ENCODE measurements around the gene DRG1. TPM values are rescaled to one million over a fixed set of nuclear protein-coding genes. Genes with fewer than 3 reads are reported as not detected.

Gene DRG1
- total RNA-seq, 1 donor, result 92.8 TPM

- H3K4me3 ChIP-seq (ENCODE audit: low read depth, low read length), result no peak overlapping the region
- TF ChIP-seq, protein P1, sequence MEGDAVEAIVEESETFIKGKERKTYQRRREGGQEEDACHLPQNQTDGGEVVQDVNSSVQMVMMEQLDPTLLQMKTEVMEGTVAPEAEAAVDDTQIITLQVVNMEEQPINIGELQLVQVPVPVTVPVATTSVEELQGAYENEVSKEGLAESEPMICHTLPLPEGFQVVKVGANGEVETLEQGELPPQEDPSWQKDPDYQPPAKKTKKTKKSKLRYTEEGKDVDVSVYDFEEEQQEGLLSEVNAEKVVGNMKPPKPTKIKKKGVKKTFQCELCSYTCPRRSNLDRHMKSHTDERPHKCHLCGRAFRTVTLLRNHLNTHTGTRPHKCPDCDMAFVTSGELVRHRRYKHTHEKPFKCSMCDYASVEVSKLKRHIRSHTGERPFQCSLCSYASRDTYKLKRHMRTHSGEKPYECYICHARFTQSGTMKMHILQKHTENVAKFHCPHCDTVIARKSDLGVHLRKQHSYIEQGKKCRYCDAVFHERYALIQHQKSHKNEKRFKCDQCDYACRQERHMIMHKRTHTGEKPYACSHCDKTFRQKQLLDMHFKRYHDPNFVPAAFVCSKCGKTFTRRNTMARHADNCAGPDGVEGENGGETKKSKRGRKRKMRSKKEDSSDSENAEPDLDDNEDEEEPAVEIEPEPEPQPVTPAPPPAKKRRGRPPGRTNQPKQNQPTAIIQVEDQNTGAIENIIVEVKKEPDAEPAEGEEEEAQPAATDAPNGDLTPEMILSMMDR (IDR thresholded peaks at IDR 0.05; ENCODE audit: insufficient read depth, low read depth, low read length), result no peak
- DNase-seq (ENCODE audit: low read depth), result no peak
These were observed 47.9 kb downstream of the DRG1 start for GRCh38 chr22:31447337-31447736.

DNA sequence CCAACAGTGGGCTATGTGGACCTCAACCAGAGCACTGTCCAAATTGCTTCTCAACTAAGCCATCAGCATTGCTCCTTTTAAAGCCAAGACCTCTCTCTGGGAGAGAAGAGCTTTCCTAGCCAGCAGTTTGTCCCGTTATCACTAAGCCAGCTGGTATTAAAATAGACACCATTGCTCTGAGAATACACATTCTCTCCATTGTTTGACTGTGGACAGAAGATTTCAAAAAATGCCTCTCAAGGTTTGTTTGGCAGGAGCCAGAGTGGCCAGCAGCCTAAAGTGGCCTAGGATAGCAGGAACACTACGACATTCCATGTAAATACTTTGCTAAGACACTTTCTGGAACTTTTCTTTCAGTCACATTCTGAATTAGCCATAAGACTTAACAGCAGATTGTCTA is 49.0 kb downstream of the DRG1 start:
- no peak overlapping the region for H3K4me3 ChIP-seq (ENCODE audit: low read depth, low read length)
- TF ChIP-seq, protein P1 (IDR thresholded peaks at IDR 0.05; ENCODE audit: insufficient read depth, low read depth, low read length), result no peak
- no peak for DNase-seq (ENCODE audit: low read depth)

- no peak overlapping the region for H3K4me3 ChIP-seq (ENCODE audit: low read depth, low read length)
- DNase-seq (ENCODE audit: low read depth), result no peak
- TF ChIP-seq, protein P1 (IDR thresholded peaks at IDR 0.05; ENCODE audit: insufficient read depth, low read depth, low read length), result no peak
These were observed 50.1 kb downstream of the DRG1 start for GRCh38 chr22:31449506-31449905.

DNA sequence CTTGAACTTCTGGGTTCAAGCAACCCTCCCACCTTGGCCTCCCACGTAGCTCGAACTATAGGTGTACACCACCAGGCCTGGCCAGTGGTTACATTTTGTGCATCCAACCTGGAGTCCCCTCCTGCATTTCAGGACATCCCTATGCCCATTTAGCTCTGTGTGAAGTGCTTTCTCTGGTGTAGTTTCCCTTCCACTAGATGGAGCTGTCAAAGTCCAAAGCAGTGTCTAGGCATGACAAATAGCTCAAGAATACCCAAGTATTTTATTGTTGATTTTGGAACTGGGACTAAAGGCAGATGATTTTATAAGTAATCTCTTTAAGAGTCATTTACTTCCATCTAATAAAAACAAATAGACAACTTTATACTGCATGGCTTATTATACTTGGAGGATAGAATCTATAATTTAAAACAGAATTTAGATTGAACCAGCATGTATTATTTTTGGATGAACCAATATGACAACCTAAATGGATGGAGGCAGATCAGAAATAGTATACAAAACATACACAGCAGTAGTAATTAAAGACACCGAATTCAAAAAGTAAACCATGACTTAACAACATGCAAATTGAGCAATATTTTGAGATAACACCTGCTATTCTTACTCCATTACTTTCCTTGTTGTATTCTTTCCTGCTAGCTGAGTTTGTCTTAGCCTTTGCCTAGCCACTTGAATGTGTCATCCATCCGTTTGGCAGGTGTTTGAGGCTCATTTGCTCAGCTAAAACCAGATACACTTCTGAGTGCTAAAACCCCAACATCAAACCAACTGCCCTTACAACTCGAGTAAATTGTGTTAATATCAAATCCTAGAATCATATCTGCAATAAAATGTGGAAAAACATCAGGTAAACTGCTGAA is 52.5 kb downstream of the DRG1 start:
- H3K4me3 ChIP-seq (ENCODE audit: low read depth, low read length), result no peak overlapping the region
- DNase-seq (ENCODE audit: low read depth), result peak; percentile 54
- TF ChIP-seq, protein P1 (IDR thresholded peaks at IDR 0.05; ENCODE audit: insufficient read depth, low read depth, low read length), result peak; percentile 74

- TF ChIP-seq, protein P1 (IDR thresholded peaks at IDR 0.05; ENCODE audit: insufficient read depth, low read depth, low read length), result no peak
- no peak for DNase-seq (ENCODE audit: low read depth)
- no peak overlapping the region for H3K4me3 ChIP-seq (ENCODE audit: low read depth, low read length)
These were observed 62.3 kb downstream of the DRG1 start for GRCh38 chr22:31461699-31462098.

DNA sequence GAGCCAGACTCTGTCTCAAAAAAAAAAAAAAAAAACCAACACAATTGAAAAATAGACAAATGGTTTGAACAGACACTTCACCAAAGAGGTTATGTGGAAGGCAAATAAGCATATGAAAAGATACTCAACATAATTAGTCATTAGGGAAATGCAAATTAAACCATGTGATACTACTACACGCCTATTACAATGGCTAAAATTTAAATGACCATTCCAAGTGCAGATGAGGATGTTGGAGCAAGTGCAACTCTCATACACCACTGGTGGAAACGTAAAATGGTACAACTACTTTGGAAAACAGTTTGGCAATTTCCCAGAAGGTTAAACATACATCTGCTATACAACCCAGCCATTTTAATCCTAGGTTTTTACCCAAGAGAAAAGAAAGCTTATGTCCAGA is 65.9 kb downstream of the DRG1 start:
- TF ChIP-seq, protein P1 (IDR thresholded peaks at IDR 0.05; ENCODE audit: insufficient read depth, low read depth, low read length), result no peak
- no peak for DNase-seq (ENCODE audit: low read depth)
- no peak overlapping the region for H3K4me3 ChIP-seq (ENCODE audit: low read depth, low read length)
